MM.1S (cell line): Measurements from ENCODE around the gene NRG3.

Experiments used
- DNase-seq: peaks from one replicate; pipeline ENCODE4 v3.0.0-alpha.2; 2015
- H2AFZ ChIP-seq: fragments of 300-600 bp; sonication (generic); 2 replicates; pipeline ENCODE4 v1.6.0; 2016; ENCODE audit warnings: antibody characterized with exemption, low read length
- H3F3A ChIP-seq: fragments of 300-600 bp; sonication (generic); 2 replicates; pipeline ENCODE4 v1.6.1; 2016; ENCODE audit warnings: mild to moderate bottlenecking, antibody characterized with exemption, low read length, moderate library complexity, mixed read lengths; ENCODE audit not compliant: insufficient read depth
- H3K27ac ChIP-seq: fragments of 300-600 bp; sonication (generic); 2 replicates; pipeline ENCODE4 v1.5.1; 2016; ENCODE audit warnings: mild to moderate bottlenecking, low read length
- H3K27me3 ChIP-seq: fragments of 300-600 bp; sonication (generic); replicated peaks from 2 replicates; pipeline ENCODE4 v1.6.0; 2016; ENCODE audit warnings: low read length; ENCODE audit not compliant: insufficient read depth
- H3K36me3 ChIP-seq: fragments of 300-600 bp; sonication (generic); replicated peaks from 2 replicates; pipeline ENCODE4 v1.6.1; 2016; ENCODE audit warnings: mild to moderate bottlenecking, low read length, mixed read lengths; ENCODE audit not compliant: insufficient read depth
- H3K4me1 ChIP-seq: fragments of 300-600 bp; sonication (generic); 2 replicates; pipeline ENCODE4 v1.6.1; 2016; ENCODE audit warnings: low read length, mixed read lengths
- H3K4me2 ChIP-seq: fragments of 300-600 bp; sonication (generic); 2 replicates; pipeline ENCODE4 v1.6.0; 2016; ENCODE audit warnings: low read depth, low read length
- H3K4me3 ChIP-seq: fragments of 300-600 bp; sonication (generic); 2 replicates; pipeline ENCODE4 v1.5.1; 2016; ENCODE audit warnings: low read length, mixed read lengths
- H3K79me2 ChIP-seq: fragments of 300-600 bp; sonication (generic); 2 replicates; pipeline ENCODE4 v1.6.1; 2016; ENCODE audit warnings: mixed run types, low read length, mixed read lengths
- H3K9ac ChIP-seq: fragments of 300-600 bp; sonication (generic); 2 replicates; pipeline ENCODE4 v1.6.1; 2016; ENCODE audit warnings: low read length, mixed read lengths
- H3K9me2 ChIP-seq: fragments of 300-600 bp; sonication (generic); replicated peaks from 2 replicates; pipeline ENCODE4 v1.6.1; 2016; ENCODE audit warnings: mild to moderate bottlenecking, low read length, mixed read lengths; ENCODE audit not compliant: insufficient read depth
- H3K9me3 ChIP-seq: fragments of 300-600 bp; sonication (generic); replicated peaks from 2 replicates; pipeline ENCODE4 v1.6.1; 2016; ENCODE audit warnings: mild to moderate bottlenecking, low read length, mixed read lengths; ENCODE audit not compliant: insufficient read depth
- H4K20me1 ChIP-seq: fragments of 300-600 bp; sonication (generic); 2 replicates; pipeline ENCODE4 v1.6.1; 2016; ENCODE audit warnings: mild to moderate bottlenecking, low read length, moderate library complexity, mixed read lengths; ENCODE audit not compliant: insufficient read depth
- CTCF ChIP-seq: fragments of 300-600 bp; sonication (generic); IDR thresholded peaks from 2 replicates; pipeline ENCODE4 v1.5.1; 2016; ENCODE audit warnings: antibody characterized with exemption, low read length, mixed read lengths
- EZH2 ChIP-seq: fragments of 300-600 bp; sonication (generic); optimal IDR thresholded peaks from 2 replicates; pipeline ENCODE3; 2017; ENCODE audit warnings: low read depth, mild to moderate bottlenecking, antibody characterized with exemption, low read length, mixed read lengths
- EZH2phosphoT487 ChIP-seq: fragments of 300-600 bp; sonication (generic); IDR thresholded peaks from 2 replicates; pipeline ENCODE4 v1.6.1; 2018; ENCODE audit warnings: antibody characterized with exemption, low read length

The NRG3 gene

DNA sequence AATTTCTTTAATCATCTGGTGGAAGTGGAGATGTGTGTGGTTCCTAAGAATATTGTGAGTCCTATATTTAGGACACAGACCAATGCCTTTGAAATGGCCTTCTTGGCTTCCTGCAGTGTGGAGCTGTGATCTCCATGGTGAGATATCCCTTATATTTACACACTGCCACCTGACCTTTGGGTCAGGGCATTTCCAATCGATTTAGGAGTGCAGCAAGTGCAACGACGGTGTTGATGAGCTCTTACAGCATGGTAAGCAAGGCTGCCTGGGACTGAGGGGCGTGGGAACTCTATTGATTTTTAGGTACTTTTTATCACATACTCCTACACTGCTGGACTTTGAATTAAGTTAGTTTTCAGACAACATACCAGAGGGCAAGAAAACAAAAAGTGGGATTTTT, 146.0 kb downstream of the NRG3 start:
- Histone ChIP-seq H3K36me3 (no peaks in the 10 kb centered on the region), H3K9ac (no peak overlapping the region), H3K4me2 (no peak overlapping the region), H3K9me3 (no peaks in the 10 kb centered on the region), H3K27me3 (no peaks in the 10 kb centered on the region), H4K20me1 (no peaks in the 10 kb centered on the region), H3K79me2 (peaks cover 7% of the 10 kb centered on the region; the same call in 1 of the 2 replicates), H3K9me2 (no peaks in the 10 kb centered on the region), H3K4me3 (no peak overlapping the region), H3K4me1 (no peaks in the 10 kb centered on the region), H3K27ac (no peak overlapping the region), H3F3A (no peaks in the 10 kb centered on the region), H2AFZ (no peak overlapping the region)
- TF ChIP-seq EZH2 (no peak), EZH2phosphoT487 (no peak), CTCF (no peak)
- DNase-seq: no peak

DNA sequence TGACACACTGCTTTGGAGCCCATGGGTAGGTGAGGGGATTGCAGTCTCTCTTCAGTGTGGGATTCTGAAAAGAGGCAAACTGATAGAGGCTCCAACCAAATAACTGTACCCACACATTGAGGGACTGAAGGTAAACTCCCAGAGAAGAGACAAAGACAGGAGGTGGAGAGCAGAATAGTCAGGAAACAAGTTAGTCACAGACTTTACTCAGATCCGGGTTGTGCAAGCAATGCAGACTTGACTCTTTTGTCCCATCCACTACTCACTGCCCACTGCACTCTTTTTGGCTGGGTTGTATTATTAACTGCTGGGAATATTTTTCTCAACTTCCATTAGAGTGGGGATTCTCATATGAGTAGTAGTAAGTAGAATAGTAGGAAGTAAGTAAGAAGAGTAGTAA, 152.7 kb downstream of the NRG3 start:
- Histone ChIP-seq H3K4me3 (no peak overlapping the region), H3K9me3 (no peaks in the 10 kb centered on the region), H2AFZ (no peak overlapping the region), H3K27me3 (no peaks in the 10 kb centered on the region), H3K79me2 (0 out of 2 replicates have a peak, but pooled peaks cover 4% of the 10 kb centered on the region), H3K9me2 (no peaks in the 10 kb centered on the region), H3F3A (no peaks in the 10 kb centered on the region), H3K9ac (no peak overlapping the region), H3K27ac (no peak overlapping the region), H3K36me3 (no peaks in the 10 kb centered on the region), H3K4me2 (no peak overlapping the region), H3K4me1 (no peaks in the 10 kb centered on the region), H4K20me1 (no peaks in the 10 kb centered on the region)
- TF ChIP-seq EZH2 (no peak), CTCF (no peak), EZH2phosphoT487 (no peak)
- no peak for DNase-seq

GRCh38 chr10:82037076-82037475, 162.1 kb downstream of the NRG3 start:
- no peaks in the 10 kb centered on the region for H3K9me3 ChIP-seq
- H3K4me3 ChIP-seq: no peak overlapping the region
- H3K4me2 ChIP-seq: no peak overlapping the region
- H3F3A ChIP-seq: no peaks in the 10 kb centered on the region
- no peak for DNase-seq
- H2AFZ ChIP-seq: no peak overlapping the region
- no peak overlapping the region for H3K27ac ChIP-seq
- H3K79me2 ChIP-seq: no peaks in the 10 kb centered on the region
- no peak overlapping the region for H3K9ac ChIP-seq
- H3K9me2 ChIP-seq: no peaks in the 10 kb centered on the region
- no peaks in the 10 kb centered on the region for H4K20me1 ChIP-seq
- TF ChIP-seq EZH2phosphoT487 (no peak), CTCF (no peak), EZH2 (no peak)
- H3K36me3 ChIP-seq: no peaks in the 10 kb centered on the region
- H3K4me1 ChIP-seq: no peaks in the 10 kb centered on the region
- no peaks in the 10 kb centered on the region for H3K27me3 ChIP-seq
